ENCODE results near the gene ITGA2B.
"Not testable (repeated sequence)": the region's sequence is repeated elsewhere in the genome, so short reads cannot be mapped to it uniquely, and the experiment has no call there.

ITGA2B gene

GRCh38 chr17:44390250-44390870 is 911 bp upstream of the ITGA2B start:
- DNase-seq: no peak

GRCh38 chr17:44389723-44390202 is 314 bp upstream of the ITGA2B start:
- DNase-seq: no peak

- no peak for DNase-seq
These were observed 1.6 kb downstream of the ITGA2B start for GRCh38 chr17:44387804-44388203.

GRCh38 chr17:44386182-44386525 is 3.3 kb downstream of the ITGA2B start:
- no peak for DNase-seq

- DNase-seq: peak; percentile 87
These were observed 3.9 kb downstream of the ITGA2B start for GRCh38 chr17:44385287-44386181.

- DNase-seq: no peak
These were observed 4.6 kb downstream of the ITGA2B start for GRCh38 chr17:44384823-44385286.

GRCh38 chr17:44384281-44384822 is 5.1 kb downstream of the ITGA2B start:
- DNase-seq: no peak

GRCh38 chr17:44383861-44384260 is 5.6 kb downstream of the ITGA2B start:
- no peak for DNase-seq

GRCh38 chr17:44383363-44383762 is 6.1 kb downstream of the ITGA2B start:
- DNase-seq: no peak

GRCh38 chr17:44382917-44383316 is 6.5 kb downstream of the ITGA2B start:
- no peak for DNase-seq

- DNase-seq: no peak
These were observed 7.6 kb downstream of the ITGA2B start for GRCh38 chr17:44381810-44382305.

GRCh38 chr17:44380767-44381166 is 8.7 kb downstream of the ITGA2B start:
- DNase-seq: no peak

GRCh38 chr17:44379887-44380286 is 9.6 kb downstream of the ITGA2B start:
- no peak for DNase-seq

- DNase-seq: no peak
These were observed 11.2 kb downstream of the ITGA2B start for GRCh38 chr17:44378171-44378705.

GRCh38 chr17:44376779-44377178 is 12.7 kb downstream of the ITGA2B start:
- DNase-seq: no peak

- no peak for DNase-seq
These were observed 13.3 kb downstream of the ITGA2B start for GRCh38 chr17:44376124-44376523.

- DNase-seq: no peak
These were observed 14.0 kb downstream of the ITGA2B start for GRCh38 chr17:44375196-44376017.

GRCh38 chr17:44374306-44375195 is 14.9 kb downstream of the ITGA2B start:
- DNase-seq: no peak

GRCh38 chr17:44372036-44372435 is 17.4 kb downstream of the ITGA2B start:
- no peak for DNase-seq

GRCh38 chr17:44369414-44370023 is 19.9 kb downstream of the ITGA2B start:
- DNase-seq: not testable (repeated sequence)

Measured in CD4-positive, alpha-beta T cell treated with Interleukin-15 for 1 hour (primary cell).